ENCODE results near the gene TRIM73. TPM values are rescaled to one million over a fixed set of nuclear protein-coding genes. Genes with fewer than 3 reads are reported as not detected.
"Not testable (repeated sequence)": the region's sequence is repeated elsewhere in the genome, so short reads cannot be mapped to it uniquely, and the experiment has no call there.

TRIM73 gene
- total RNA-seq (10 to 100 TPM; 26.2 to 30.5 TPM), polyA plus RNA-seq (1 to 10 TPM in 1 of 2 donors, under 1 TPM in 1; 0.15 to 1.5 TPM)

- H3K27ac ChIP-seq (ENCODE audit: low read depth, low read length); H3K4me1 ChIP-seq (ENCODE audit: insufficient read depth, low read length); POLR2A ChIA-PET (ENCODE audit: partially characterized antibody); H3K4me3 ChIP-seq (ENCODE audit: low read length in 2 of 2); intact Hi-C loops (cut with micrococcal nuclease); H3K36me3 ChIP-seq (ENCODE audit: insufficient read depth, low read length); H3K36me3 Mint-ChIP-seq; H3K4me1 Mint-ChIP-seq; DNase-seq; H3K27ac Mint-ChIP-seq; H3K27me3 Mint-ChIP-seq; H3K27me3 ChIP-seq (ENCODE audit: insufficient read depth, low read length); CTCF ChIA-PET (ENCODE audit: partially characterized antibody); H3K9me3 ChIP-seq (ENCODE audit: control insufficient read depth in 1 of 2, low read length in 2 of 2); H3K9me3 Mint-ChIP-seq; H3K4me3 Mint-ChIP-seq: not testable (repeated sequence)
Measured at GRCh38 chr7:75395329-75395728, at the start of gene TRIM73. TSS of gene TRIM73 (plus strand) at chr7:75395629. CDS start at chr7:75398934, 3,305 bp downstream.

GRCh38 chr7:75358671-75359541 lies 36.5 kb upstream of the TRIM73 start:
- H3K4me3 ChIP-seq (ENCODE audit: low read length in 2 of 2); POLR2A ChIA-PET (ENCODE audit: partially characterized antibody); H3K9me3 Mint-ChIP-seq; H3K9me3 ChIP-seq (ENCODE audit: control insufficient read depth in 1 of 2, low read length in 2 of 2); H3K4me1 ChIP-seq (ENCODE audit: insufficient read depth, low read length); H3K36me3 ChIP-seq (ENCODE audit: insufficient read depth, low read length); intact Hi-C loops (cut with micrococcal nuclease); CTCF ChIA-PET (ENCODE audit: partially characterized antibody); H3K27me3 Mint-ChIP-seq; H3K4me1 Mint-ChIP-seq; H3K36me3 Mint-ChIP-seq; H3K27me3 ChIP-seq (ENCODE audit: insufficient read depth, low read length): not testable (repeated sequence)
- Mint-ChIP-seq H3K4me3 (peak overlapping the region in 7 of 8 donors; percentile 55 to 92 (median 88)), H3K27ac (peak overlapping the region in 6 of 7 donors; percentile 62 to 97 (median 94))
- peak; percentile 42 to 66 (median 51) for DNase-seq
- H3K27ac ChIP-seq (ENCODE audit: low read depth, low read length), result peak overlapping the region; percentile 31

GRCh38 chr7:75359542-75359848 lies 35.9 kb upstream of the TRIM73 start:
- CTCF ChIA-PET (ENCODE audit: partially characterized antibody); H3K9me3 Mint-ChIP-seq; POLR2A ChIA-PET (ENCODE audit: partially characterized antibody); H3K4me3 Mint-ChIP-seq; H3K4me1 Mint-ChIP-seq; H3K27me3 ChIP-seq (ENCODE audit: insufficient read depth, low read length); H3K27me3 Mint-ChIP-seq; H3K27ac Mint-ChIP-seq; H3K36me3 ChIP-seq (ENCODE audit: insufficient read depth, low read length); H3K36me3 Mint-ChIP-seq; intact Hi-C loops (cut with micrococcal nuclease); H3K4me3 ChIP-seq (ENCODE audit: low read length in 2 of 2); H3K4me1 ChIP-seq (ENCODE audit: insufficient read depth, low read length); H3K9me3 ChIP-seq (ENCODE audit: control insufficient read depth in 1 of 2, low read length in 2 of 2): not testable (repeated sequence)
- peak overlapping the region; percentile 31 for H3K27ac ChIP-seq (ENCODE audit: low read depth, low read length)
- peak in 1 of 5 donors; percentile 13 for DNase-seq

- H3K4me3 Mint-ChIP-seq; H3K36me3 Mint-ChIP-seq; H3K27ac ChIP-seq (ENCODE audit: low read depth, low read length); intact Hi-C loops (cut with micrococcal nuclease); H3K4me1 ChIP-seq (ENCODE audit: insufficient read depth, low read length); CTCF ChIA-PET (ENCODE audit: partially characterized antibody); H3K27me3 Mint-ChIP-seq; H3K4me3 ChIP-seq (ENCODE audit: low read length in 2 of 2); H3K36me3 ChIP-seq (ENCODE audit: insufficient read depth, low read length); POLR2A ChIA-PET (ENCODE audit: partially characterized antibody); H3K27me3 ChIP-seq (ENCODE audit: insufficient read depth, low read length); H3K27ac Mint-ChIP-seq; H3K9me3 ChIP-seq (ENCODE audit: control insufficient read depth in 1 of 2, low read length in 2 of 2); H3K4me1 Mint-ChIP-seq; DNase-seq; H3K9me3 Mint-ChIP-seq: not testable (repeated sequence)
Measured at GRCh38 chr7:75364079-75364478, 31.4 kb upstream of the TRIM73 start.

GRCh38 chr7:75366643-75367042 lies 28.8 kb upstream of the TRIM73 start:
- POLR2A ChIA-PET (ENCODE audit: partially characterized antibody), result not testable (repeated sequence)

GRCh38 chr7:75367313-75367712 lies 28.1 kb upstream of the TRIM73 start:
- H3K4me3 ChIP-seq (ENCODE audit: low read length in 2 of 2); H3K9me3 ChIP-seq (ENCODE audit: control insufficient read depth in 1 of 2, low read length in 2 of 2); H3K9me3 Mint-ChIP-seq; H3K4me1 Mint-ChIP-seq; H3K27me3 Mint-ChIP-seq; H3K4me1 ChIP-seq (ENCODE audit: insufficient read depth, low read length); H3K36me3 Mint-ChIP-seq; H3K27ac Mint-ChIP-seq; intact Hi-C loops (cut with micrococcal nuclease); POLR2A ChIA-PET (ENCODE audit: partially characterized antibody); H3K27me3 ChIP-seq (ENCODE audit: insufficient read depth, low read length); DNase-seq; CTCF ChIA-PET (ENCODE audit: partially characterized antibody); H3K27ac ChIP-seq (ENCODE audit: low read depth, low read length); H3K36me3 ChIP-seq (ENCODE audit: insufficient read depth, low read length); H3K4me3 Mint-ChIP-seq: not testable (repeated sequence)

More at GRCh38 chr7:75366643-75367042, 28.8 kb upstream of the TRIM73 start:
- H3K4me3 Mint-ChIP-seq; H3K9me3 Mint-ChIP-seq; H3K27me3 ChIP-seq (ENCODE audit: insufficient read depth, low read length); CTCF ChIA-PET (ENCODE audit: partially characterized antibody); DNase-seq; H3K36me3 Mint-ChIP-seq; H3K27ac Mint-ChIP-seq; intact Hi-C loops (cut with micrococcal nuclease); H3K27me3 Mint-ChIP-seq; H3K4me1 ChIP-seq (ENCODE audit: insufficient read depth, low read length); H3K9me3 ChIP-seq (ENCODE audit: control insufficient read depth in 1 of 2, low read length in 2 of 2); H3K4me1 Mint-ChIP-seq; H3K36me3 ChIP-seq (ENCODE audit: insufficient read depth, low read length); H3K27ac ChIP-seq (ENCODE audit: low read depth, low read length); H3K4me3 ChIP-seq (ENCODE audit: low read length in 2 of 2): not testable (repeated sequence)

GRCh38 chr7:75374144-75374518 lies 21.3 kb upstream of the TRIM73 start:
- H3K27ac Mint-ChIP-seq; H3K9me3 Mint-ChIP-seq; CTCF ChIA-PET (ENCODE audit: partially characterized antibody); H3K27ac ChIP-seq (ENCODE audit: low read depth, low read length); H3K36me3 ChIP-seq (ENCODE audit: insufficient read depth, low read length); H3K9me3 ChIP-seq (ENCODE audit: control insufficient read depth in 1 of 2, low read length in 2 of 2); intact Hi-C loops (cut with micrococcal nuclease); H3K4me3 ChIP-seq (ENCODE audit: low read length in 2 of 2); H3K27me3 ChIP-seq (ENCODE audit: insufficient read depth, low read length); H3K4me1 Mint-ChIP-seq; H3K36me3 Mint-ChIP-seq; H3K4me1 ChIP-seq (ENCODE audit: insufficient read depth, low read length); H3K4me3 Mint-ChIP-seq; POLR2A ChIA-PET (ENCODE audit: partially characterized antibody); H3K27me3 Mint-ChIP-seq; DNase-seq: not testable (repeated sequence)
